ENCODE data around the gene RBM39. TPM values are rescaled to one million over a fixed set of nuclear protein-coding genes. Genes with fewer than 3 reads are reported as not detected.

RBM39 gene
- total and polyA plus RNA-seq, 9 of the 15 experiments (the other 6 are each of a cell fraction or from before 2014, with no cell fraction given): 143 to 319 (median 228) TPM

- TF ChIP-seq ZNF740 (CRISPR knock-in tag; IDR thresholded peaks at IDR 0.05): no peak
- TF ChIP-seq ZNF740 (tag; IDR thresholded peaks at IDR 0.05): 0 out of 4 replicates have a peak, but pooled peaks of 1 of the 2 experiments have one; percentile 10
- TF ChIP-seq NFRKB (IDR thresholded peaks at IDR 0.05; ENCODE audit: low read depth): 0 out of 2 replicates have a peak, but pooled peaks have one; percentile 31
- TF ChIP-seq CHD1 (IDR thresholded peaks at IDR 0.05; ENCODE audit: low read length): peak; percentile 36
- 0 out of 2 replicates have a peak, but pooled peaks have one; percentile 11 for TF ChIP-seq ZNF592 (IDR thresholded peaks at IDR 0.05)
- TF ChIP-seq RFX1 (IDR thresholded peaks at IDR 0.05): no peak
- TF ChIP-seq RB1 (IDR thresholded peaks at IDR 0.05; ENCODE audit: low read depth): no peak
- no peak for TF ChIP-seq MTF1 (CRISPR knock-in tag; IDR thresholded peaks at IDR 0.05; ENCODE audit: borderline replicate concordance)
Observed at GRCh38 chr20:35772563-35773058, 30.6 kb upstream of the RBM39 start (continued).
